Neural progenitor cell (in vitro differentiated cells): Measurements from ENCODE around the gene NDUFAF5.

Experiments
- EZH2 ChIP-seq: fragments of 200-600 bp; sonication (generic); IDR thresholded peaks from 2 replicates; pipeline ENCODE4 v1.6.1; 2017; ENCODE audit warnings: antibody characterized with exemption, mild to moderate bottlenecking, moderate library complexity
- TF ChIP-seq, protein P1 (sequence below): fragments of 200-600 bp; sonication (generic); IDR thresholded peaks from 2 replicates; pipeline ENCODE4 v1.5.1; 2017; ENCODE audit warnings: antibody characterized with exemption, mild to moderate bottlenecking

DNA sequence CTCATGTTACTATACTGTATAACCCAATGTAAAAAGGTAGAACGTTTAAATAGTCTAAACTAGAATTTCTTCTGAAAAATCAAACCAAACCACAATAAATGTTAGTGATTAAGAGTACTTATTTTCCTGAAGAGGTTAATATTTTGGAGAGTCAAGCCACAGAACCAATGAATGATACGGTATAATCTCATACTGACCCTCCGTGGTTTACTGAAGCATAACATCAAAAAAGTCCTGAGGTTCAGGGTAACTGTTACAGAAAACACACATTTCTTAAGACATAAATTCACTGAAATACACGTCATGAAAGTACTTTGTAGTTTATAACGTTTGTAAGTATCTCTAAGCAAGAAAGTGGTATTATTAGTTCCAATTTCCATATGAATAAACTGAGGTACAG is 29.0 kb upstream of the NDUFAF5 start:
- TF ChIP-seq, protein P1, sequence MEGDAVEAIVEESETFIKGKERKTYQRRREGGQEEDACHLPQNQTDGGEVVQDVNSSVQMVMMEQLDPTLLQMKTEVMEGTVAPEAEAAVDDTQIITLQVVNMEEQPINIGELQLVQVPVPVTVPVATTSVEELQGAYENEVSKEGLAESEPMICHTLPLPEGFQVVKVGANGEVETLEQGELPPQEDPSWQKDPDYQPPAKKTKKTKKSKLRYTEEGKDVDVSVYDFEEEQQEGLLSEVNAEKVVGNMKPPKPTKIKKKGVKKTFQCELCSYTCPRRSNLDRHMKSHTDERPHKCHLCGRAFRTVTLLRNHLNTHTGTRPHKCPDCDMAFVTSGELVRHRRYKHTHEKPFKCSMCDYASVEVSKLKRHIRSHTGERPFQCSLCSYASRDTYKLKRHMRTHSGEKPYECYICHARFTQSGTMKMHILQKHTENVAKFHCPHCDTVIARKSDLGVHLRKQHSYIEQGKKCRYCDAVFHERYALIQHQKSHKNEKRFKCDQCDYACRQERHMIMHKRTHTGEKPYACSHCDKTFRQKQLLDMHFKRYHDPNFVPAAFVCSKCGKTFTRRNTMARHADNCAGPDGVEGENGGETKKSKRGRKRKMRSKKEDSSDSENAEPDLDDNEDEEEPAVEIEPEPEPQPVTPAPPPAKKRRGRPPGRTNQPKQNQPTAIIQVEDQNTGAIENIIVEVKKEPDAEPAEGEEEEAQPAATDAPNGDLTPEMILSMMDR, result no peak
- no peak for TF ChIP-seq EZH2
